DMS79 treated with DMSO at 0.1 percent for 48 hours (cell line): ENCODE data around the gene ZNF75A.

ENCODE experiments used
- DNase-seq: peaks from one replicate; lab custom pipeline; 2025; lab: John Stamatoyannopoulos, UW

Gene ZNF75A

DNA sequence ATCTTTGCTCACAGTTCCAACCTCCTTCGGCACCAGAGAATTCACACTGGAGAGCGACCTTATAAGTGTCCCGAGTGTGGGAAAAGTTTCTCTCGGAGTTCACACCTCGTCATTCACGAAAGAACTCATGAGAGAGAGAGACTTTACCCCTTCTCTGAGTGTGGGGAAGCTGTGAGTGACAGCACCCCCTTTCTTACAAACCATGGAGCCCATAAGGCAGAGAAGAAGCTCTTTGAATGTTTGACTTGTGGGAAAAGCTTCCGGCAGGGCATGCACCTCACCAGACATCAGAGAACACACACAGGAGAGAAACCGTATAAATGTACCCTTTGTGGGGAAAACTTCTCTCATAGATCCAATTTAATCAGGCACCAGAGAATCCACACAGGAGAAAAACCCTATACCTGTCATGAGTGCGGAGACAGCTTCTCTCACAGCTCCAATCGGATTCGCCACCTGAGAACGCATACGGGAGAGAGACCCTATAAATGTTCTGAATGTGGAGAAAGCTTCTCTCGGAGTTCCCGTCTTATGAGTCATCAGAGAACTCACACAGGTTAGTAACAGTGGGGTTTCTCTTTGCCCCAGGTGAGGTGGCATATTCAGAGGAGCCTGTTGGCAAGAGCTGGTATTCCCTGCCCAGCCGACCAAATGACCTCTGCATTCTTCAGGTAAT is 15.2 kb upstream of the ZNF75A start:
- no peak for DNase-seq

DNA sequence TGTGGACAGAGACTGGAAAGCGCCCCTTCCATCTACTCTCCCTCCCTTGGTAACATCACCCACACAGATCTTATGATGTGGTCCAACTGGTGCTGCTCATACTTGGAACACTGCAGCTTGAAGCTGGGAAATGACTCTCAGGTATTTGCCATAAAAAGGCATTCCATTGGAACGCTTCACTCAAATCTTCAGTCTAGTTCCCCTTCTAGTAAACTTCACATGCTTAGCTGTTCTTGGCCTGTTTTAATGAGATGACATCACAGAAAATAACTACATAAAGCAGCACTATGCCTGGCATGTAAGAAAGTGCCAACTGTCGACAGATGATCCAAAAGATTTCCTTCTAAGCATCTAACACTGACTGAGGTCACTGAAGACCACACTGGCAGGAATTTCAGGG is 12.7 kb upstream of the ZNF75A start:
- DNase-seq = no peak

DNA sequence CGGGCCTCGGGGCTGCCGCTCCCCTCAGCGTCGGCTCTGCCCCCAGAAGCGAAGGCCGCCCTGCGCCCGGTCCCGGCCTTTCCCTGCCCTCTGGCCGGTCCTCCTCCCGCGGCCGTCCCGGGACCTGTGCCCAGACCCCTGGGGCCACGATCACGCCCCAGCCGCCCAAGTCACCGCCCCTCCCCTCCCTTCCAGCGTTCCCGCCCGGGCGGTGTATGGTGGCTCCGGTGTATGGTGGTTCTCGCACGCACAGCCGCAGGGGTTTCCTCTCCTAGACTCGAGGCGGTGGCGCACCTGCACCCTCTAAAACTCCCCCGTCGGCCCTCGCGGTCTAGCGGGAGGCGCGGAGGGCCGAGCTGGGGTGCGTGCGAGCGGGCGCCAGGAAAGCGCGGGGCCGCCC is 10.1 kb upstream of the ZNF75A start:
- DNase-seq = no peak

DNA sequence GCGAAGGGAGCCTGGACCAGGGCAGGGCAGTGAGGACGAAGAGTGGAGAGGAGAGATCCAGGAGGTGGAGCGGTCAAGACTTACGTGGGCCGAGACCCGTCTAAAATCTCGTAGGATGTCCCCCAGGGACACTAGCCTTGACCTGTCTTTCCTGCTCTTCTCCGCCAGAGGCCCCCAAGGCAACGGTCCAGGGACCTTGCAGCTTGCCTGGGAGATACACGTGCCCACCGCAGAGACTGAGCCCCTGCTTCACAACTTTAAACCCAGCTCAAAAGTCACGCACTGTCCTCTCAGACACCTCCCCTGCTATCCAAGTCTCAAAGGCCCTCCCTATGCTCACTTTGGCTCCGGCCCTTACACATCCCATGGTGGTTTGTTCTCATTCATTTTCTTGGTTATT is 9.5 kb upstream of the ZNF75A start:
- no peak for DNase-seq

DNA sequence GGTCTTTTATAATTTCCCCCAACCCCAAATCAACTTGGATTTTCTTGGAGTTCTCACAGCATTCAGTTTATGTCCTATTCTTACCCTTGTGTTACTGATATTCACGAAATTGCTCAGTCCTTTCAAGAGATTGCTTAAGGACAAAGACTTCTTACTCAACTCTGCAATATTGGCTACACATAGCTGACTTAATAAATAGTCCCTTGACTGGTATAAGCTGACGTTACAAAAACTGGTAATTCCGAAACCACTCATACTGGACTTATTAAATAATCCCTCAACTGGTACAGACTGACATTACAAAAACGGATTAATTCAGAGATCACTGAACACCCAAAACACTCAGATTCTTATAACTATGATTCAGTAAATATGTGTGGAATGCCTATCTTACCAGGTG is 927 bp upstream of the ZNF75A start:
- no peak for DNase-seq

DNA sequence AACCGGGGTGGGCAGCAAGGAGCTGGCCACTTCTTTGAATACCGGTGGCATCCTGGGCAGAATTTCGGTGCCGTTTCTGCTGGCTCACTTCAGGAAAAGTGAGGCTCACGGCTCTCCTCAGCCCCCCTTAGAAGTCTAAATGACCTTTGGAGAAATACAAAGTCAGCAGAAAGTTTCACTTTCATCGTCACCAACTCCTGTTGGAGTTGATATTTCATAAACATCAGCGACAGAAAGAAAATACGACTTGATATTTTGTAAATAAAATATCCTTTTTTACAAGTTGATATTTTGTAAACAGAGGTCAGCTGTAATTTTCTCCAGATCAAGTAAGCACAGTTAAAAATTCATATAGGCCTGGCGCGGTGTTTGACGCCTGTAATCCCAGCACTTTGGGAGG is 781 bp downstream of the ZNF75A start:
- no peak for DNase-seq

DNA sequence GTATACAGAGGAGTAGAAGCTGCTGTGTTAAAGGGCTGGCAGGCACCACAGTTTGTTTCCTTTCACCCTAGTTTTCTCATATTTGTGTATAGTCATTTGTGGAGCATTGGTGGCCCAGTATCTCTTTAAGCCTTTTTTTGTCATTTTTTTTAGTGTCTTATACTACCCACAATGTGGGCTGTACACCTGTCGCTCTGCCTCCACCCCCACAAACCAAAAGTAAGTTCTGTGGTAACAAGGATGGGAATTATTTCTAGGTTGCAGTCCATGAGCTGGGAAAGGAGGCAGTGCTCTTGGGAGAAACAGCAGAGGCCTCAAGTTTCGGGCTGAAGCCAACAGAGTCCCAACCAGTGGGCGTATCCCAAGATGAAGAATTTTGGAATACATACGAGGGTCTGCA is 6.2 kb downstream of the ZNF75A start:
- no peak for DNase-seq

DNA sequence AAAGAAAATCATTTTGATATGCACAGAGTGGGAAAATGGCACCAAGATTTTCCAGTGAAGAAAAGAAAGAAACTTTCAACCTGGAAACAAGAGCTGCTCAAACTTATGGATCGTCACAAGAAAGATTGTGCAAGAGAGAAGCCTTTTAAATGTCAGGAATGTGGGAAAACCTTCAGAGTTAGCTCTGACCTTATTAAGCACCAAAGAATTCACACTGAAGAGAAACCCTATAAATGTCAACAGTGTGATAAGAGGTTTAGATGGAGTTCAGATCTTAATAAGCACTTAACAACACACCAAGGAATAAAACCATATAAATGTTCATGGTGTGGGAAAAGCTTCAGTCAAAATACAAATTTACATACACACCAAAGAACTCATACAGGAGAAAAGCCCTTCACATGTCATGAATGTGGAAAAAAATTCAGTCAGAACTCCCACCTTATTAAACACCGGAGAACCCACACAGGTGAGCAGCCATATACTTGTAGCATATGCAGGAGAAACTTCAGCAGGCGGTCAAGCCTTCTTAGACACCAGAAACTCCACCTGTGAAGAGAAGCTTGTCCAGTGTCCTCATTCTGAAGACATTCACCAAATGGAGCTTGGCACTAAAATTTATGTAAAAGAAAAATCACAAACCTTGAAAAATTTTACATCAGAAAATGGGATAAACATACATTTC is 12.2 kb downstream of the ZNF75A start:
- peak; percentile 3 for DNase-seq

DNA sequence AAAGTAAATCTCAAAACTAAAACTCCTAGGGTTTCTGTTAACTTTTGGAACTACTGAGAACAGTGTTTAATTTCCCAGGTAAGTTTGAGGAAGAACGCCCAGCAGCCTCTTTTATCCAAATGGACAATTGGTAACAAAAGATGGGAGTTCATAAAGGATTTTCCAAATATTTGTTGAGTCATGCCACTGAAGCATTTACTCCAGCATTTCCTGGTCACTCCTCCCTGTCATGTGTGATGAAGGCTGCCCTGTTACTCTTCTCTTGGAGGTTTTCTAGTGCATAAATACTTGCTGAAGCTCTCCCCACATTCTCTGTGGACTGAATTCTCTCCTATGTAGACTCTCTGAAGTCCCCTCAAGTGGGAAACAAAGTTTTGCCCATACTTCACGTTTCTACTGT is 16.5 kb downstream of the ZNF75A start:
- no peak for DNase-seq

DNA sequence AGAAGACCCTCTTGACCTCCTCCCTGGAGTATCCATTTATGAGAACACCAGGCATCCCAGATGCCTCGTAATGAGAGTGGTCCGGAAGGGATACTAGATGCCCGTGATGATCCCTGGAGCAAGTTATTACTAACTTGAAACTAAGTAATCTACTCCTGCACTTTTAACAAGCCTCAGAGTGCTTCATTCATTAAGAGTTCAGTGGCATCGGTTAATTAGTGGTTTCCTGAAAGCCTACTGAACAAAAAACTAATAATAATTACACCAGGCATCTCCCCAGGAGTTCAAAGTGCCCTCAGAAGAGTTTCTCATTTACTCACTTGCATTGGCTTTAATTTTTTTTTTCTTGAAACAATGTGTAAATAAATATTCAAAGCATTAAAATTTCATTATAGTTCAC is 22.2 kb downstream of the ZNF75A start:
- no peak for DNase-seq

DNA sequence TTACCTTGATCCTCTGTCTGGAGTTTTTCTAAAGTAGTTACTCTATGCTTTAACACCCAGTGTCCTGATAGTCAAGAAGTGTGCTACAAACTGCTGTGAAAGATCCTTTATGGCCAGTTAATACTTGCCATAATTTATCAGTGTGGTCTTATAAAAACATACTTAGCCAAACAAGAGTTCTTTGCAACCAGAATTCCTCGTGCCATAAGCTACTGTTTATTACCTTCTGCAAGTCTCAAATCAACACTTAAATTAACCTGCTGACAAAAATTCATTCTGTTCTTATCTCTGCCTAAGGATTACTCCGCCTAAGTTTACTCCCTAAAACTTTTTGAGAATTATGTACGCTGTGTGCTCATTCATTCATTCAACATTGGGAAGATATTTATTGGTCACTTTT is 22.8 kb downstream of the ZNF75A start:
- DNase-seq = no peak

DNA sequence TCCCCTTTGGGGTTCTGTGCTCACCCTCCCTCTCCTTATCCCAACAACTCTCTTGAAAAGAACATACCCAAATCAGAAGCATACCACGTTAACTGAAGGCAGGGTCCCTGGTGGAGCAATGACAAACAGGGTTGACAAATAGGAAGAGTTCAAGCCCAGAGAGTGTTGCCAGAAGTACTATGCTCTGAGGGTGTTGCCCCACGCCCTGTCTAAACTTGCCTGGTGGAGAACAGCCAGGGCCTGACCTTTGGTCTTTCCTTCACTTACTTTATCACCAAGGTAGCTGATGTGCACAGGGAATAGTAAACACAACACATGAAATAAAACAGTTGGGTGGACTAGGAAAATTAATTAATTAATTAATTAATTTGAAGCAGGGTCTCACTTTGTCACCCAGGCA is 23.3 kb downstream of the ZNF75A start:
- DNase-seq = no peak

DNA sequence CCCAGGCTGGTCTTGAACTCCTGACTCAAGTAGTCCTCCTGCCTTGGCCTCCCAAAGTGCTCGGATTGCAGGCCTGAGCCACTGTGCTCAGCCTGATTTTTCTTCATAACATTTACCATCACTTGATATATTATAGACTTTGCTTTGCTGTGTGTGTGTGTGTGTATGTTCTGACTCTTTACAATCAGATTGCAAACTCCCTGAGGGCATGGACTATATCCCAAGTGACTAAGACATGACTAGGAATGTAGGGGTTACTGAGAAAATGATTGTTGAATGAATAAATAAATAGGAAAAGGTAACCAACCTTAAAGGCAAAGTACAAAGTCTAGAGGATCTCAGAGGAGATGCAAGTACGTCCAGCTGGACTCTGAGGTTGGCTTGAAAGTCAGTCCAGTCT is 40.7 kb downstream of the ZNF75A start:
- no peak for DNase-seq

DNA sequence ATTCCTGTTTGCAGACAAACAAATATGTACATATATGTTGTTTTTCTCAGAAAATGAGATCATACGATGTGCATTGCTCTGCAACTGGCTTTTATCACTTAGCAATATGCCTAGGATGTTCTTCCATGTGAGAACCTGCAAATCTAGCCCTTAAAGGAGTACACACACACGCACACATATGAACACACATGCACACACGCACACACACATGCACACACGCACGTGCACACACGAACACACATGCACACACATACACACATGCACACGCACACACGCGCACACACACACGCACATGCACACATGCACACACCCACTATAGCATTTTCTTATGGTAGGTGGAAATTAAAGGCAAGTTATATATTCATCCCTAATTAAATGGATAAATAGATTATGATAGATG is 42.3 kb downstream of the ZNF75A start:
- no peak for DNase-seq

DNA sequence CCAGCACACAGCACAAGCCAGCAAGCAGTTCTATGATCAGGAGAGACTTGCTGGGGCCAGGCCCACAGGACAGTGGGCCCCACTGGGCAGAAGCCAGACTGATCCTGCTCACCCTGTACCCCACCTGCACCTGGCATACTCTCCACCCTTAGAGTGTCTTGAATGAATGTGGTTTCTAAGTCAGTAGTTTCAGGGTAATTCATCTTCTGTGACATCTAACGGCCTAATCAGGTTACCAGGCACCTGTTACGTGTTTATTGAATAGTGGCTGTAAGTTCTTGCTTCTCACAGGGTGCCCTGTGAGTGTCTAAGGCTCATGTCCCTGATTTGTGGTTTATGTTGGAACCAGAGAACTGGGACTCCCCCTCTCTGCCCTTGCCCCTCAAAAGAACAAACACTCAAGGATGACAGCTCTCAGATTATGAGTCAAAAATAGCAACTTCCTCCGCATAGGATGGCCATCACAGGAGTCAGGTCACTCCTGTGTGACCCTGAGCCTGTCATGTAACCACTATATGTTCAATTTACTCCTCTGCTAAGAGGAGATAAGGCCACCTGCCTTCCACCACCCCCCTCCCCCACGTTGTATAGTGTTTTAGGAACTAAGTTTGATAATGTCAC is 43.4 kb downstream of the ZNF75A start:
- no peak for DNase-seq

DNA sequence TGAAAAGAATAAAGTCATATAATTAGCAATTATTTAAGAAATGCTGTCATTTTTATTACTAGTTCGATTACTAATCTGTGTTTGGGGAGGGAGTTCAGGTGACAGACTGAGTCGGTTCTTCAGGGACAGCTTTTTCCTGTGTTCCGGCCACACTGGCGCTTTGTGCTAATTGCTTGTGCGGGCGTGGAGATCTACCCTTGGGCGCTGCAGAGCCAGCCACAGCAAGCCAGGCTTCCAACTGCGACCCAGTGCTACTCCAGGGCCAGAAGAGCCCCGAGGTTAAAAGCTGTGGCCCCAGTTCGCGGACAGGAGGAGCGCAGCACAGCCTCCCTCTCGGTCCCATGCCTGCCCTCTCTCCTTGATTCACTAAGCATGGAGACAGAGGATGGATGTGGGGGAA is 43.9 kb downstream of the ZNF75A start:
- no peak for DNase-seq

DNA sequence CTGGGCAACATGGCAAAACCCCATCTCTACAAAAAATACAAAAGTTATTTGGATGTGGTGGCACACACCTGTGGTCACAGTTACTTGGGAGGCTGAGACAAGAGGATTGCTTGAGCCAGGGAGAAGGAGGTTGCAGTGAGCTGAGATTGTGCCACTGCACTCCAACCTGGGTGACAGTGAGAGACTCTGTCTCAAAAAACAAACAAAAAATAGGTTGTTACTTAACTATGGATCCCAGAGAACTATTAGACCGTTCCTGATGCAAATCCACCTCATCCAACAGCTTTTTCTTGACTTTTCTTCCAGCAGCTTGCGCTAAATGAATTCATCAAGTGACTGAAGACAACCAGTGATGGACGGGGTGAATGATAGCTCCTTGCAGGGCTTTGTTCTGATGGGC is 50.3 kb downstream of the ZNF75A start, which contains the start of gene OR2C1:
OR2C1 (plus strand) TSS at position 301 of the 400 bp plus-strand sequence; CDS start at position 353, 52 bp downstream.
- no peak for DNase-seq

DNA sequence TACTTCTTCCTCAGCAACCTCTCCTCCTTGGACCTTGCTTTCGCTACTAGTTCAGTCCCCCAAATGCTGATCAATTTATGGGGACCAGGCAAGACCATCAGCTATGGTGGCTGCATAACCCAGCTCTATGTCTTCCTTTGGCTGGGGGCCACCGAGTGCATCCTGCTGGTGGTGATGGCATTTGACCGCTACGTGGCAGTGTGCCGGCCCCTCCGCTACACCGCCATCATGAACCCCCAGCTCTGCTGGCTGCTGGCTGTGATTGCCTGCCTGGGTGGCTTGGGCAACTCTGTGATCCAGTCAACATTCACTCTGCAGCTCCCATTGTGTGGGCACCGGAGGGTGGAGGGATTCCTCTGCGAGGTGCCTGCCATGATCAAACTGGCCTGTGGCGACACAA is 50.8 kb downstream of the ZNF75A start:
- DNase-seq = no peak

DNA sequence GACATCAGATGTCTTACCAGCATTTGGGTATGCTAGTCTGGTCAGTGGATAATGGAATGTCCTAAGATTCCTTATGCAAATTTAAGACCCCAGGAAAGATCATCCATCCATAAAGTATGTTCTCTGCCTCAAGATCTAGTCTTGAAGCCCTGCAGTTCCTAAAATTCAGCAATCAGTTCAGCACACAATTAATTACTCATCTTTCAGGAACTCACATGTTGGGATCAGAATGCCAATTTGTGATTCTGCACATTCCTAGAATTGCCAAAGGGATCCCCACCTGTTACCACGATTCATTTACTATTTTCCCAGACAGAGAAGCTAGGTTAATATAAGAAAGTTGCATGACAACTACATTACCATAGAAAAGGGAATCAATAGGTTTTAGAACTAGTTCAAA is 53.6 kb downstream of the ZNF75A start:
- DNase-seq = no peak

DNA sequence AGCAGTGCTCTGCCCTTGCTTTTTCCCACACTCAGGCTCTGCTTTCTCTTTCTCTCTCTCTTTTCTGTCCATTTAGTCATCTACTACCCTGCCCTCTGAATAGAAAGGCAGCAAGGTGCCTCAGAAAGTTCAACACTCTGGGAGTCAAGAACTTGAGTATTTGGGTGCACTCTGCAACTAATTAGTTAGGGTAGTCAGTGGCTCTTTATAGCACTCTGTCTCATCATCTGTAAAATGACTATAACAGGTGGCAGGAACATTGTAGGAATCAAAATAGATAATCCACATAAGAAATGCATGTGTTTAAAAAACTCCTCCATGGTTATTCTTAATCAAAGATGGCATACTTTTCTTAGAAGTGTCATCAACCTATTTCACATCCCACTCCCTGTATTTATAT is 57.6 kb downstream of the ZNF75A start:
- no peak for DNase-seq

DNA sequence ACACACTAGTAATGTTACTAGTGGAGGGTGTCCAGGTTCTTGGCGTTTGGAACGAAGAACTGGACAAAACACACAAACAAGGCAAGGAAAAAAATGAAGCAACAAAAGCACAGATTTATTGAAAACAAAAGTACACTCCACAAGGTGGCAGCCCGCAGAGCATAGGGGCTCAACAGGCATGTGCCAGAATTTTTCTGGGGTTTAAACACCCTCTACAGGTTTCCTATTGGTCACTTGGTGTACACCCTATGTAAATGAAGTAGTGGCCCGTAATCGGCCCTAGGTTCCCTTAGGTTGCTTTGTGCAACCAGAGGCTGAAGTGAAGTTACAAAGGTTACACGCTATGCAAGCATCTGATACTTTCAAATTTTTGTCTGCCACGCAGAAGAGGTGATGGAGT is 58.5 kb downstream of the ZNF75A start:
- no peak for DNase-seq

DNA sequence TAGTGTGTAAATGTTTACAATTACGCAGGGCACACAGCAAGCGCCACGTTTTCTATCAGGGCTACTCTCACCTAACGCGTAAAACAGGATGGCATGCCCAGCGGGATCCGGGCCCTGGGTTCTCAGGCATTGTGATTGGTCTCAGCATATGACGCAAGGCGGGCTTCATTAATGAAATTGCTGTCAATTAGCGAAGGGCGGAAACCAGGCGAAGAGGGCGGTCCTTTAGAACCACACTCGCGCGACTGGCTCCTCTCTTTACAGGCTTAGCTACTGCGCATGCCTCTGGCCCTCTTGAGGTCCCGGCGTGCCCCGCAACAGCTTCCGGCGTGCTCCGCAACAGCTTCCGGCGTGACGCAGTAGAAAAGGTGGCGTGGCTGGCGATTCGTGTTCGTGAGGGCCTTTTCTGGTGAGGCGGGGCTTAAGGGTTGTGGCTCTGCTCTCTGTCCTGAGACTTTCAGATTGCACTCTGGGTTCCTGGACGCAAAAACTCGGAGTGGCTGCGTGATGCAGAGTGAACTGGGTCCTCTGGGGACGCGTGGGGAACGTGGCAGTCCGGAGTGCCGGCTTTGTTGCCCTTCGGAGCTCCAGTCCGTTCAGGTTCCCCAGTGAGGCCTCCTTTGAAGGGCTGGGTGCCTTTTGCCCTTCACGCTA is 59.6 kb downstream of the ZNF75A start:
- DNase-seq = no peak
